Keratinocyte (primary cell): ENCODE results near the gene PCDHGB1.
"Not testable (repeated sequence)": the region's sequence is repeated elsewhere in the genome, so short reads cannot be mapped to it uniquely, and the experiment has no call there.

ENCODE experiments used
- EZH2 ChIP-seq: IDR thresholded peaks from one replicate; pipeline ENCODE4 v1.6.1; 2012; ENCODE audit warnings: inconsistent platforms, mild to moderate bottlenecking, low read length, moderate library complexity
- TF ChIP-seq, protein P1 (sequence below), 3 experiments: IDR thresholded peaks in 1 of 3; conservative IDR thresholded peaks in 1 of 3; optimal IDR thresholded peaks in 1 of 3; 2 replicates in 2 of 3; 3 replicates in 1 of 3; pipeline versions ENCODE3 to v1.5.1; 2011; ENCODE audit warnings: low read length in 3 of 3, mild to moderate bottlenecking in 3 of 3, moderate library complexity in 2 of 3, control low read depth in 1 of 3, inconsistent platforms in 1 of 3; ENCODE audit not compliant: insufficient read depth in 2 of 3; ENCODE audit errors: extremely low read depth in 1 of 3

GRCh38 chr5:141375444-141376155 lies 25.7 kb downstream of the PCDHGB1 start:
- TF ChIP-seq, protein P1, sequence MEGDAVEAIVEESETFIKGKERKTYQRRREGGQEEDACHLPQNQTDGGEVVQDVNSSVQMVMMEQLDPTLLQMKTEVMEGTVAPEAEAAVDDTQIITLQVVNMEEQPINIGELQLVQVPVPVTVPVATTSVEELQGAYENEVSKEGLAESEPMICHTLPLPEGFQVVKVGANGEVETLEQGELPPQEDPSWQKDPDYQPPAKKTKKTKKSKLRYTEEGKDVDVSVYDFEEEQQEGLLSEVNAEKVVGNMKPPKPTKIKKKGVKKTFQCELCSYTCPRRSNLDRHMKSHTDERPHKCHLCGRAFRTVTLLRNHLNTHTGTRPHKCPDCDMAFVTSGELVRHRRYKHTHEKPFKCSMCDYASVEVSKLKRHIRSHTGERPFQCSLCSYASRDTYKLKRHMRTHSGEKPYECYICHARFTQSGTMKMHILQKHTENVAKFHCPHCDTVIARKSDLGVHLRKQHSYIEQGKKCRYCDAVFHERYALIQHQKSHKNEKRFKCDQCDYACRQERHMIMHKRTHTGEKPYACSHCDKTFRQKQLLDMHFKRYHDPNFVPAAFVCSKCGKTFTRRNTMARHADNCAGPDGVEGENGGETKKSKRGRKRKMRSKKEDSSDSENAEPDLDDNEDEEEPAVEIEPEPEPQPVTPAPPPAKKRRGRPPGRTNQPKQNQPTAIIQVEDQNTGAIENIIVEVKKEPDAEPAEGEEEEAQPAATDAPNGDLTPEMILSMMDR (optimal IDR thresholded peaks at IDR 0.05 in 1 of 3, IDR thresholded peaks at IDR 0.05 in 1 of 3, conservative IDR thresholded peaks at IDR 0.05 in 1 of 3; ENCODE audit: extremely low read depth in 1 of 3, insufficient read depth in 2 of 3, low read length in 3 of 3): not testable (repeated sequence)
- not testable (repeated sequence) for TF ChIP-seq EZH2
